Fibroblast of the aortic adventitia (primary cell): Measurements from ENCODE around the gene SORBS1. TPM values are rescaled to one million over a fixed set of nuclear protein-coding genes. Genes with fewer than 3 reads are reported as not detected.

Source experiments
- DNase-seq: peaks from one replicate; pipeline ENCODE4 v3.0.0-alpha.2; 2010; ENCODE audit warnings: low read depth
- H3K4me3 ChIP-seq: 2 replicates; pipeline ENCODE4 v1.5.1; 2011; ENCODE audit warnings: low read depth, mild to moderate bottlenecking, control low read depth, low read length, moderate library complexity
- CTCF ChIP-seq: IDR thresholded peaks from 2 replicates; pipeline ENCODE4 v1.5.1; 2011; ENCODE audit warnings: mild to moderate bottlenecking, low read length, control low read depth, inconsistent platforms; ENCODE audit not compliant: insufficient read depth
- total RNA-seq: library from RNA; depleted of rRNA; stranded (reverse); fragments of >200 nt; gene quantifications from 2 replicates; pipeline ENCODE4 v1.2.3, GENCODE V29; 2012; ENCODE audit warnings: low replicate concordance

The SORBS1 gene
- total RNA-seq, 1 donor = 0.36 TPM

GRCh38 chr10:95461611-95462010 lies 99.6 kb downstream of the SORBS1 start:
- TF ChIP-seq CTCF = no peak
- H3K4me3 ChIP-seq = no peak overlapping the region
- DNase-seq = no peak

- H3K4me3 ChIP-seq = no peak overlapping the region
- TF ChIP-seq CTCF = no peak
- DNase-seq = no peak
Observed at GRCh38 chr10:95459446-95460045, 101.6 kb downstream of the SORBS1 start.

DNA sequence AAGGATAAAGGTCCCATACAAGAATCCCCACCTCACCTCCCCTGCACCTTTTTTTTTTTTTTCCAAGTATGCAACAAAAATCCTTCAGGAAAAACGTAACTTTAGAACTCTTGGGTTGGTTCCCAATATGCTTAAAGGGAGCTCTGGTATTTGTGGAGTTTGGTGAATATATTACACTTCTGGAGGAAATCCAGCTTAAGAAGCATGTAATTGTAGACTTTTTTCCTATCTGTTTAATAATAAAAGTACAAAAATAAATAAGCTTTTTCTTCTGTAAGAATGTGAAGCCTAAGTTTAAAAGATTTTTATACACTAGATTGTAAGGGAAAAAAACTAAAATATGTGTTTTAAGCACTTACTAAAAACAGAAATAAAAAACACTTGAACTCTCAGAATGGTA lies 102.3 kb downstream of the SORBS1 start:
- DNase-seq = no peak
- no peak overlapping the region for H3K4me3 ChIP-seq
- TF ChIP-seq CTCF = no peak

DNA sequence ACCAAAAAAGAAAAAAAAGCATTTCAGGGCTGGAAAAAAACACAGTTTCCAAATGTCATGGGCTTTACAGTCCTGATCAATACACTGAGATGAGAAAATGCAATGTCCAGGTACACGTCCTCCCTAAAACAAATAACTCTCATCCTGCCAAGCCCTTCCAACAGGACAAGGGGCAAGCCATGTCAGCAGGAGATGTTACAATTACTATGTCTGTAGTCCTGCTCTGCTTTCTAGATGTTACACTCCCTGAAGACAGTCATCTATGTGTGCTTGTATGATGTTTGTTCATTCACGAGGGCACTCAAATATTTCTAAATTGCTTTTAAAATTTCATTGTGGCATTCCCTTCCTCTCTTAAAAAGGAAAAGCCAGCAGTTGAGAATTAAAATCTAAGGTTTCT lies 103.2 kb downstream of the SORBS1 start:
- no peak for DNase-seq
- TF ChIP-seq CTCF = no peak
- no peak overlapping the region for H3K4me3 ChIP-seq

DNA sequence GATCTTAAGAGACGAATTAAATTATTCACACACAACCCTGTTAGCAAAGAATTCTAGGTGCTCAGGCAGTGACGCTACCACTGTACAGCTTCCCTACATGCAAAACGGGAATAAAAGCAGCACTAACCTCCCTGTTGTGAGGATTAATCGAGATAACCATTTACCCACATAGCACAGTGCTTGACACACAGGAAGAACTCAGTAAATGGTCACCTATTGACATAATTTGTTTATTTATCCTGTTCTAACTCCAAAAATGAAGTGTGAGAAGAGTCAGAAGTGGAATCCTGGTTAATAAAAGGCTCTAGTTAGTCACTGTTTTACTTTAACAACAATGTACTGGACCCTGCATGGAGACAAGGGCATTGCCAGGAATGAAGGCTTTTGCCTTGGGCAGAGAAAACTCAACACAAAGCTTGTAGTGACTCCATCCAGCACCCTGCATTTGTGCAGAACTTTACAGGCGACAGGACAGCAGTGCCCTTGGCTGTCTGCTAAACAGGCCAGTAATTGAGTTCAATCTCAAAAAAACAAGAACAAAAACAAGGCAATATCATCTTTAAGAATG lies 103.8 kb downstream of the SORBS1 start:
- no peak for DNase-seq
- no peak overlapping the region for H3K4me3 ChIP-seq
- no peak for TF ChIP-seq CTCF

- no peak for TF ChIP-seq CTCF
Observed at GRCh38 chr10:95456516-95456915, 104.7 kb downstream of the SORBS1 start.

DNA sequence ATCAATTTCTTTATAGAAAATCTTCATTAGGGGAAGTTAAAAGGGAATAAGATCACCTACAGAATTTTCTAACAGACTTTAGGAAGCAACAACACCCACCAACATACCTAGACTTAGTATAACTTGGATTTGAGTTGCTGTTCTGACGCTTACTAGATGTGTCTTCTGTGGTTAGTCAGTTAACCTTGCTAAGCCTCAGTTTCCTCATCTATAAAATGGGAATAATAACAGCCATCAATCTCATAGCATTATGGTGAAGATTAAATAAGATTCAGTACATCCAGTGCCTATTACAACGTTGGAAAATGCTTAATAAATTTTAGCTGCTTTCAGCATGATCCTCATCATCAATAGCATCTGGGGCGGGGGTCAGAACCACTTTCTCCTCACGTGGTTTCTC lies 106.2 kb downstream of the SORBS1 start:
- H3K4me3 ChIP-seq = no peak overlapping the region

More at GRCh38 chr10:95456516-95456915, 104.7 kb downstream of the SORBS1 start:
- DNase-seq = no peak
- H3K4me3 ChIP-seq = no peak overlapping the region

More for the DNA sequence above, 106.2 kb downstream of the SORBS1 start:
- DNase-seq = no peak
- no peak for TF ChIP-seq CTCF
